ENCODE data around the gene TBCD. TPM values are rescaled to one million over a fixed set of nuclear protein-coding genes. Genes with fewer than 3 reads are reported as not detected.
"Not testable (repeated sequence)": the region's sequence is repeated elsewhere in the genome, so short reads cannot be mapped to it uniquely, and the experiment has no call there.

Gene TBCD
- total RNA-seq, 1 experiment from 2014 or later, result 17.4 TPM

DNA sequence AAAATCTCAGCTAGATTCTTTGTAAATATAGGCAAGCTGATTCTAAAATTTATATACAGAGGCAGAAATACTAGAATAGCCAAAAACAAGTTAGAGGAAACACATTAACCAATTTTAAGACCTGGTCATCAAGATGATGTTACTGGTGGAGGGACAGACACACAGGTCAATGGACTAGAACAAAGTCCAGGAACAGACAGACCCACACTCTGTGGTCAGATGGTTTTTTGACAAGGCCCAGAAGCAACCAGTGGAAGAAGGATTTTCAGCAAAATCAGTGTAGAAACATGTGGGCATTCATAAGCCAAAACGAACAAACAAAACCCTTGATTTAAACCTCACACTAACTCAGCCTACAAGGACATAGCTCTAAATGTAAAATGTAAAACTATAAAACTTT lies 227.9 kb downstream of the TBCD start:
- no peak for DNase-seq (ENCODE audit: extremely low read depth, low read depth)

DNA sequence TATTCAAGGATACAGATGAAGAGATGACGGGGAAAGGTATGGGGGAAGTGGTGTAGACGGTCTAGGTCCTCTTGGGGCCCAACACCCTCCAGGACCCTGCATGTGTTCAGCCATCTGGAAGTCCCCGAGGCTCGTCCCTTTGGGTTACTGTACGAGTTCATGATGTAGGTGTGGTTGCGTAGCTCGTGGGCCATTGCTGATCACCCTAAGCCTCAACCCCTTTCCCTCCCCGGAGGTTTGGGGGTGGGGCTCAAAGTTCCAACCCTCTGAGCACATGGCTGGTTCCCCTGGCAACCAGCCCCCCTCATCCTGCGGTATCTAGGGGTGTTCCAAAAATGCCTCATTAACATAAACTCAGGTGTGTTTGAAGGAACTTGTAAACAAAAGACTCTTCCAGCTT lies 228.8 kb downstream of the TBCD start:
- no peak for DNase-seq (ENCODE audit: extremely low read depth, low read depth)

DNA sequence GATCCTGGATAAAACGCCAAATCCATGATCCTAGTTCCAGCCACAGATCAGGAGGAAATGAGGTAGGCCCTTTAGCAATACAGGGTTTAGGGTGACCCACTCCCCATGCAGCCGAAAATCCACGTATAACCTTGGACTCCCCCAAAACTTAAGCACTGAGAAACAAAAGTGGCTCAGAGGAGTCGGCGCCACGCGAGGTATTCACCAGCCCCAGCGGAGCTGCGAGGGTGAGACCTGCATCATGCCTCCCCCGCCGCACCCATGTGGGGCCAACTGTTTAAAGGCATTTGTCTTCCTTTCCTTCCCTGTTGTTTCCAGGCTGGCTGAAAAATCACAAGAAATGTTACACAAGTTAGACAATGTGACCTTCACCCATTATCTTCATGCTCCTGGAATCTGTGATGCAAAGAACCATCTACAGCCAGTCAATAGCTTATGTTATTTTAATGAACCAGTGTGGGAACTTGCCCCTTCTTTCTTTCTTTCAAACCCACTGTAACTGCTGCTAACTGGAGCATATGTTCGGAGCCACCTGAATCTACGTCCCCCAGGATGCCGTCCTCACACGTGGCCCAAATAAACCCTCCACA lies 229.4 kb downstream of the TBCD start:
- no peak for DNase-seq (ENCODE audit: extremely low read depth, low read depth)

DNA sequence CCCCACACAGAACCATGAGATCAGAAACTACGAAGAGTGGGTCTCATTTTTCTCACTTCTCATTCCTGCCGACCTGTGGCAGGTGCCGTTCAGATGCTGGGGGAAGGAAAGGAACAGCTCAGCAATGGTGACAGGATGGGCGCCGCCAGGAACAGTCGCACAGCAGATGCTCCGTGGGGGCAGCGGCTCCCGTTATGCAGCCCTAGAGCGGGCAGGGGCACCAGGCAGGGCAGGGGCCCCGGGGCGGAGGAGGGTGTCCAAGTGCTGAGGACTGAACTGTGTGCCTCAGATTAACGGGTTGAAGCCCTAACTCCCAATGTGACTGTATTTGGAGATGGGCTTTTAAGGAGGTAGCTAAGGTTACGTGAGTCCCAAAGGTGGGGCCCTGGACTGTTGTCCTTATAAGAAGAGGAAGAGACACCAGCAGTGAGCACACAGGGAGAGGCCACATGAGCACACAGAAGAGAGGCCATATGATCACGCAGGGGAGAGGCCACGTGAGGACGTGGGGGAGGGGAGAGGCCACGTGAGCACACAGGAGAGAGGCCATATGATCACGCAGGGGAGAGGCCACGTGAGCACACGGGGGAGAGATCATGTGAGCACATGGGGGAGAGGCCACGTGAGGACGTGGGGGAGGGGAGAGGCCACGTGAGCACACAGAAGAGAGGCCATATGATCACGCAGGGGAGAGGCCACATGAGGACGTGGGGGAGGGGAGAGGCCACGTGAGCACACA lies 231.8 kb downstream of the TBCD start:
- no peak for DNase-seq (ENCODE audit: extremely low read depth, low read depth)

DNA sequence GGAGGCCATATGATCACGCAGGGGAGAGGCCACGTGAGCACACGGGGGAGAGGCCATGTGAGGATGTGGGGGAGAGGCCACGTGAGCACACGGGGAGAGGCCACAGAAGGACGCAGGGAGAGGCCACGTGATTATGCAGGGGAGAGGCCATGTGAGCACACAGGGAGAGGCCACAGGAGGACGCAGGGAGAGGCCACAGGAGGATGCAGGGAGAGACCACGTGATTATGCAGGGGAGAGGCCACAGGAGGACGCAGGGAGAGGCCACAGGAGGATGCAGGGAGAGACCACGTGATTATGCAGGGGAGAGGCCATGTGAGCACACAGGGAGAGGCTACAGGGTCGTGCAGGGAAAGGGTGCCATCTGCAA lies 232.4 kb downstream of the TBCD start:
- not testable (repeated sequence) for DNase-seq (ENCODE audit: extremely low read depth, low read depth)

DNA sequence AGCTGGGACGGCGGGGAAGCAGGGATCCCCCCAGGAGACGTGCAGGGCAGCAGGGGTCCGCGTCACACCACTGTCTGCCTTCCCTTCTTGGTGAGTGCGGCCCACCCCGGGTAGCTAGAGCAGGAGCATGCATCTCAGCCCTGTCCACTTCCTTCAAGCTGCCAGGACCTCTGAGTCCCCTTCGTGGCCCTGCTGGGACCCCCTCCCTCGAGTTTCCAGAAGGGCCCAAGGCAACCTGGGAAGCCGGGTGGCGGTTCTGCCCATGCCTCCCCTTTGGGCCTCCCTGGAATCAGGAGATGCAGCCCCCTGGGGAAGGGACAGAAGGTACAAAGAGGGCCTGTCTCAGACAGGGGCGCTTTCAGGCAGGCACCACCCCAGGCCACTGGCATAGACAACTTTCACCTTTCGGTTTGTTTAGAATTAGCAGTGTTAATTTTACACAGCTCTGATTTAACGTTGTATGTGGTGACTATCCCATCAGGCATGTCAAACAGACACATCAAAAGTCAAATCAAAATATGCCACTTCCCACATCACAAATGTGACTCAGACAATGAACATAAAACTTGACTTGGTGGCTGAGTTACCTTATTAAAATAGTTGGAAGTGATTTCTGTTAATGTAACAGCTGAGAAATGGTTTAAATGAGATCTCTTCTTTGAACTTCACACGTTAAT lies 233.0 kb downstream of the TBCD start:
- no peak for DNase-seq (ENCODE audit: extremely low read depth, low read depth)

DNA sequence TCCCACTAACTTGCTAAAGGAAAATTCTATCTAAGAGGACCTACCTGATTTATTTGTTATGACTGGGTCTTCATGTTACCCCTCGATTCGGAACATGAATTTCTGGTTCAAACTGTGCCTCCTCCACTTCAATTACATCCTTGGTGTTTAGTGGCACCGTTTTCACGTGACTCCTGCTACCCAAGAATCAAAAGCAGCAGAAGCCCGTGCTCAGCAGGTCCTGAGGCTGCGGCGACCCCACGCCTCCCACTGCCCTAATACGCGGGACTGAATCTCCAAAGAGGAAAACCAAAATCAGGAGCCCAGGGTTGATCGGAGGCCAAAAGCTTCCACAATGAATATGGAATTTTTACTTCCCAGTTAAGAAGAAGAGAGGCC lies 233.6 kb downstream of the TBCD start:
- DNase-seq (ENCODE audit: extremely low read depth, low read depth), result no peak

DNA sequence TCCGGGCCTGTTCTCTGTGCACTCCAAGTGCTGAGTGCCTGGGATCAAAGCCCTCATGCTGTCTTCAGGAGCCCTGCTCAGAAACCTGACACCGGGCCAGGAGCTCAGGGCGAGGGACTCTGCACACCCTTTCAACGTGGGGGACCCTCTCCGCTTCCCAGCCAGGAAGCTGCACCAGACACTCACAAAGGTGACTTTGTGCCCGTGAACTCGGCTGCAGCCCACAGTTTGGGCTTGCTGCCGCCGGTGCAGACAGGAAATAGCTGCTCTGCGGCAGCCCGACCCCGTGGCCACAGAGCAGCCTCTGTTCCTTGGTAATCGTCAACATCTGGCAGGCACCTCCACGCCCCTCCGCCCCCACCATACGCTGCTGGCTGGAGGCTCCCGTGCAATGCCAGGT lies 234.1 kb downstream of the TBCD start:
- DNase-seq (ENCODE audit: extremely low read depth, low read depth), result no peak

DNA sequence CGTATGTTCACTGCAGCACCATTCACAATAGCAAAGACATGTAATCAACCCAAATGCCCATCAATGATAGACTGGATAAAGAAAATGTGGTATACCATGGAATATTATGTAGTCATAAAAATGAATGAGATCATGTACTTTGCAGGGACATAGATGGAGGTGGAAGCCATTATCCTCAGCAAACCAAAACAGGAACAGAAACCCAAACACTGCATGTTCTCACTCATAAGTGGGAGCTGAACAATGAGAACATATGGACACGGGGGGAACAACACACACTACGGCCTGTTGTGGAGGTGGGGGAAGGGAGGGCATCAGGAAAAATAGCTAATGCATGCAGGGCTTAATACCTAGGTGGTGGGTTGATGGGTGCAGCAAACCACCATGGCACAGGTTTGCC lies 237.2 kb downstream of the TBCD start:
- DNase-seq (ENCODE audit: extremely low read depth, low read depth), result not testable (repeated sequence)

DNA sequence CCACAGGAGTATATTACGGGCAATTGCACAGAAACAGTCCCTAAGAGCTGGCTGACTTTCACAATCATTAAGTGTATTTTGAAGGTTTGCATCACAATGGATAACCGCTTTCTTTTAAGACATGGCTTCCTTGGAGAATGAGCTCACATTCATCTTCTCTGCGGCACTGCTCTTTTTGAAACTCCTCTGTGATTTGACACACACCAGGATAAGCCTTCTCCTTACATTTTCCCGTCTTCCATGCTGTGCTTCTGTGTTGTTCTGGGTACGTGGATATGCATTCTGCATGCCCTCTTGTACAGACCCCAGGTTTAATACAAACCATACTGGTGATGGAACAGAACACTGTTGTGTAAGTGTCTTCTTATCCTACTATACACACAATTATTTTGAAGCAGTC lies 238.0 kb downstream of the TBCD start:
- DNase-seq (ENCODE audit: extremely low read depth, low read depth), result no peak

DNA sequence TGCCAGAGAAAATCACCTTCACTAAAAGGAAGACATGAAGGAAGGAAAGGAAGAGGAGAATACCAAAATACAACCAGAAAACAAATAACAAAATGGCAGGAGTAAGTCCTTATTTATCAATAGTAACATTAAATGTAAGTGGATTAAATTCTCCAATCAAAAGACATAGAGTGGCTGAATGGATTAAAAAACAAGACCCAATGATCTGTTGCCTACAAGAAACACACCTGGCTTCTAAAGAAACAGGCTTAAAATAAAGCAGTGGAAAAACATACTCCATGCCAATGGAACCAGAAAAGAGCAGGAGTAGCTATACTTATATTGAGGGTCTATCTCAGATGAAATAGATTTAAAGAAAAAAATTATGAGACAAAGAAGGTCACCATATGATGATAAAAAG lies 241.1 kb downstream of the TBCD start:
- DNase-seq (ENCODE audit: extremely low read depth, low read depth), result no peak

Other genes with a start within 250 kb of the TBCD start
- 43.9 and 45.9 TPM in 2 replicates for gene FOXK2, start 232.3 kb upstream of the TBCD start, total RNA-seq (2014; rRNA removed; shearing (Covaris generic))
- gene WDR45B, start 103.6 kb upstream of the TBCD start, total RNA-seq (2014; rRNA removed; shearing (Covaris generic)), result 102 and 107 TPM in 2 replicates
- 5.0 and 7.6 TPM in 2 replicates for gene RAB40B, start 53.4 kb upstream of the TBCD start, total RNA-seq (2014; rRNA removed; shearing (Covaris generic))
- 10.6 and 16.4 TPM in 2 replicates for gene FN3KRP, start 35.4 kb upstream of the TBCD start, total RNA-seq (2014; rRNA removed; shearing (Covaris generic))
- 1.5 and 3.1 TPM in 2 replicates for gene FN3K, start 16.4 kb upstream of the TBCD start, total RNA-seq (2014; rRNA removed; shearing (Covaris generic))
- gene ZNF750, start 88.0 kb downstream of the TBCD start, total RNA-seq (2014; rRNA removed; shearing (Covaris generic)), result not detected in 2 replicates

Data from NCI-H460 (cell line).